HEK293T (cell line): Measurements from ENCODE around the gene OR52I2.

Experiments
- CTCF ChIA-PET: fragments of 350-600 bp; formaldehyde crosslinking; extraction: SDS; loops from one replicate; lab custom pipeline; 2021; ENCODE audit warnings: antibody characterized with exemption, inconsistent platforms; lab: Yijun Ruan, JAX
- POLR2A ChIA-PET: fragments of 350-600 bp; formaldehyde crosslinking; extraction: SDS; loops from one replicate; lab custom pipeline; 2020; ENCODE audit warnings: antibody characterized with exemption, inconsistent platforms; lab: Yijun Ruan, JAX
- DNase-seq: peaks from one replicate; pipeline ENCODE4 v3.0.0; 2012; ENCODE audit warnings: mixed read lengths; ENCODE audit errors: extremely low spot score
- ARNT ChIP-seq: fragments of 450-650 bp; IDR thresholded peaks from 2 replicates; pipeline ENCODE4 v1.6.1; 2017; ENCODE audit warnings: mild to moderate bottlenecking
- BHLHE40 ChIP-seq: fragments of 450-650 bp; IDR thresholded peaks from 2 replicates; pipeline ENCODE4 v1.6.1; 2016; ENCODE audit warnings: mild to moderate bottlenecking, moderate library complexity, borderline replicate concordance
- CTBP1 ChIP-seq: fragments of 450-650 bp; IDR thresholded peaks from 2 replicates; pipeline ENCODE4 v1.6.1; 2016; ENCODE audit warnings: borderline replicate concordance
- ELF4 ChIP-seq: fragments of 450-650 bp; IDR thresholded peaks from 2 replicates; pipeline ENCODE4 v1.6.1; 2017; ENCODE audit warnings: antibody characterized with exemption
- FOXA1 ChIP-seq: fragments of 450-650 bp; IDR thresholded peaks from 2 replicates; pipeline ENCODE4 v1.6.1; 2016; ENCODE audit warnings: mild to moderate bottlenecking
- FOXK2 ChIP-seq: fragments of 450-650 bp; IDR thresholded peaks from 2 replicates; pipeline ENCODE4 v1.6.1; 2016; ENCODE audit warnings: mild to moderate bottlenecking
- FOXM1 ChIP-seq: fragments of 450-650 bp; IDR thresholded peaks from 2 replicates; pipeline ENCODE4 v1.6.1; 2017; ENCODE audit warnings: mild to moderate bottlenecking, borderline replicate concordance
- HDGF ChIP-seq: fragments of 450-650 bp; IDR thresholded peaks from 2 replicates; pipeline ENCODE4 v1.6.1; 2017; ENCODE audit warnings: antibody characterized with exemption, borderline replicate concordance
- L3MBTL2 ChIP-seq: fragments of 450-650 bp; conservative IDR thresholded peaks from 2 replicates; pipeline ENCODE4 v1.6.1; 2016; ENCODE audit warnings: mild to moderate bottlenecking
- LEF1 ChIP-seq: fragments of 450-650 bp; IDR thresholded peaks from 2 replicates; pipeline ENCODE4 v1.6.1; 2017; ENCODE audit warnings: mild to moderate bottlenecking, borderline replicate concordance
- NFRKB ChIP-seq: fragments of 450-650 bp; IDR thresholded peaks from 2 replicates; pipeline ENCODE4 v1.6.1; 2016; ENCODE audit warnings: mild to moderate bottlenecking, moderate library complexity
- SP1 ChIP-seq: fragments of 450-650 bp; IDR thresholded peaks from 2 replicates; pipeline ENCODE4 v1.6.1; 2017
- SUZ12 ChIP-seq: fragments of 450-650 bp; IDR thresholded peaks from 2 replicates; pipeline ENCODE4 v1.6.1; 2016; ENCODE audit warnings: mild to moderate bottlenecking
- TARDBP ChIP-seq: fragments of 450-650 bp; IDR thresholded peaks from 2 replicates; pipeline ENCODE4 v1.6.1; 2016
- ZNF384 ChIP-seq: fragments of 450-650 bp; IDR thresholded peaks from 2 replicates; pipeline ENCODE4 v1.6.1; 2016
- TF ChIP-seq, protein P1 (sequence below): fragments of 450-650 bp; IDR thresholded peaks from 2 replicates; pipeline ENCODE4 v1.6.1; 2016

OR52I2 gene

DNA sequence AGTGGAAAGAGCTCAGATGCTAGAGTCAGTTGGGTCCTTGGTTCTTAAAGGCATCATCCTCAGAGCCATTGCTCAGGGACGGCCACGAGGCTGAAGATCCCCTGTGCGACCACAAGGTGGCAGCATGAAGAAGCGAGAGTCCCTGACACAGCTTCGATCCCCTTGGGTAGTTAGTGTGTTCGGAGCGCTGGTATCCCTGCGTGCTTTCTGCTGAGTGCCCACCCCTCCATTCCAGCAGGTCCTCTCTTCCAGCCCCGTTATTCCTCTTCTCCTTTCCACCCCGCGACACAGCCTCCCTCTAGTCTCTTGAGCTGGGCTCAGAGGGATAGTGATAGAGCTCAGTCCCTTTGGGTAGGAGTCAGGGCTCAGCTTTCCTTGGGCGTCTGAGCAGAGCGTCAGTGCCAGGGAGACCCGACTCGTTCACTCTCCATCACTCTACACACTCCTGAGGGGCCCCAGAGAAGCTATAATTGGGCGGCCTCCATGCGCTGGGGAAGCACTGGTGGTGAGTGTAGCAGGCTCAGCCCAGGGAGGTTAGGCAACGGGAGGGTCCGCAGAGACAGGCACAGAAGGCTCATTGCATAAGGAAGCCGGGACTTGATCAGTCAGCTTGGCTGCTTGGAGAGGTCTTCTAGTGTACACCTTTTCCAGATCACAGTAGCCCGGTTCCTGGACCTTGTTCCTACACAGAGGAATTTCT lies 55.6 kb downstream of the OR52I2 start, which contains the start of gene OR51D1:
Gene OR51D1, plus strand, starts transcription at position 516 of the 700 bp plus-strand sequence. CDS start 2,314 bp downstream, outside the sequence.
- POLR2A ChIA-PET = interaction anchor here (0.5 to 1.8 kb wide), 2 partner anchors 29 to 53 kb away, joined by 3 to 6 read pairs; partner anchors contain the start of gene TRIM68
- CTCF ChIA-PET = interaction anchor here (0.5 to 2.2 kb wide), 13 partner anchors 9 to 1724 kb away, joined by 3 to 15 read pairs (median 4); no protein-coding TSS in a partner anchor
- peak; percentile 80 for DNase-seq
- TF ChIP-seq SP1 = no peak
- TF ChIP-seq FOXA1 = no peak
- no peak for TF ChIP-seq ELF4
- TF ChIP-seq HDGF = no peak

DNA sequence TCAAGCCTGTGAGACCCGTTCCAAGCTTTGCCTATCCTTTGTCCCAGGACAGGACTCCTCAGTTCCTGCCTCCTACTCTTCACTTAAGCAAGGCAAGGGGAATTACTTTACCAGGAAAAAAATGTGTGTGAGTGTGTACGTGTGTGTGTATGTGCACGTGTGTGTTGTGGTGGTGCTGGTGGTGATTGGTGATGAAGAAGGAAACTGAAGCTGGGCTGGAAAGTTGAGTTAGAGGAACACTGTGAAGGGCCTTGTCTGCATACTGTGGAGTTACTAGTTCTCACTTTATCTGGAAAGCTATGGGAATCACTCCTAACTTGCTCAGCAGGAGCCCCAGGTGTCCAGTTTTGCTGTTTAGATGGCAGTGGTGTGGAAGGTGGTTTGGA lies 56.1 kb downstream of the OR52I2 start:
- ChIA-PET CTCF (interaction anchor here (0.6 to 2.2 kb wide), 8 partner anchors 9 to 933 kb away, joined by 3 to 15 read pairs (median 4); no protein-coding TSS in a partner anchor), POLR2A (no interaction called here)
- TF ChIP-seq FOXM1 = no peak
- no peak for TF ChIP-seq LEF1
- no peak for TF ChIP-seq NFRKB
- no peak for TF ChIP-seq ZNF384
- TF ChIP-seq TARDBP = no peak
- TF ChIP-seq L3MBTL2 = no peak
- no peak for TF ChIP-seq ELF4
- TF ChIP-seq, protein P1, sequence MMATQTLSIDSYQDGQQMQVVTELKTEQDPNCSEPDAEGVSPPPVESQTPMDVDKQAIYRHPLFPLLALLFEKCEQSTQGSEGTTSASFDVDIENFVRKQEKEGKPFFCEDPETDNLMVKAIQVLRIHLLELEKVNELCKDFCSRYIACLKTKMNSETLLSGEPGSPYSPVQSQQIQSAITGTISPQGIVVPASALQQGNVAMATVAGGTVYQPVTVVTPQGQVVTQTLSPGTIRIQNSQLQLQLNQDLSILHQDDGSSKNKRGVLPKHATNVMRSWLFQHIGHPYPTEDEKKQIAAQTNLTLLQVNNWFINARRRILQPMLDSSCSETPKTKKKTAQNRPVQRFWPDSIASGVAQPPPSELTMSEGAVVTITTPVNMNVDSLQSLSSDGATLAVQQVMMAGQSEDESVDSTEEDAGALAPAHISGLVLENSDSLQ = no peak
- no peak for TF ChIP-seq HDGF
- TF ChIP-seq CTBP1 = no peak
- TF ChIP-seq FOXA1 = no peak
- TF ChIP-seq SP1 = no peak
- TF ChIP-seq SUZ12 = no peak
- no peak for TF ChIP-seq BHLHE40
- TF ChIP-seq ARNT = no peak
- TF ChIP-seq FOXK2 = no peak
- DNase-seq = no peak

DNA sequence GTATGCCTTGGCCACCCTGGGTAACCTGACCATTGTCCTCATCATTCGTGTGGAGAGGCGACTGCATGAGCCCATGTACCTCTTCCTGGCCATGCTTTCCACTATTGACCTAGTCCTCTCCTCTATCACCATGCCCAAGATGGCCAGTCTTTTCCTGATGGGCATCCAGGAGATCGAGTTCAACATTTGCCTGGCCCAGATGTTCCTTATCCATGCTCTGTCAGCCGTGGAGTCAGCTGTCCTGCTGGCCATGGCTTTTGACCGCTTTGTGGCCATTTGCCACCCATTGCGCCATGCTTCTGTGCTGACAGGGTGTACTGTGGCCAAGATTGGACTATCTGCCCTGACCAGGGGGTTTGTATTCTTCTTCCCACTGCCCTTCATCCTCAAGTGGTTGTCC lies 58.4 kb downstream of the OR52I2 start:
- TF ChIP-seq L3MBTL2 (no peak), TARDBP (no peak), SUZ12 (no peak), LEF1 (no peak), CTBP1 (no peak), SP1 (no peak), NFRKB (no peak), HDGF (no peak), FOXA1 (no peak), ELF4 (no peak), ARNT (no peak), FOXM1 (no peak), BHLHE40 (no peak), ZNF384 (no peak), FOXK2 (no peak)
- TF ChIP-seq, protein P1 = no peak
- POLR2A ChIA-PET = no interaction called here
- no peak for DNase-seq
- CTCF ChIA-PET = no interaction called here

DNA sequence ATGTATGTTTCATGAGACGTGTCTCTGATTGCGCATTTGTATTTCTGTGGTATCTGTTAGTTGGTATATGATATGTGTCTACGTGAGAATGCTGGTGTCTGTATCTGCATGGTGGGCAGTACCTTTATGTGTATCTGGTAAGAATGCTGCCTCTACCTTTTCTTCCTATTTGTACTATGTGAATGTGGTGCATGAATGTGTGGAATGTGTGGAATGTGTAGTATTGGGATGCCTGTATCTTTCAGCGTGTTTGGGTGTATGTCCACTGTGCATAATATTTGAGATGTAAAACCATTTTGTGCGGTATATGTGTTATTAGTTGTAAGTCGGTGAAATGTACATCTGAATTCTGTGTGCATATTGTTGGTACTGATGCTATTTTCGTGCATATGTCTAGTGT lies 60.0 kb downstream of the OR52I2 start:
- TF ChIP-seq, protein P1 = no peak
- TF ChIP-seq SP1 (no peak), CTBP1 (no peak), ELF4 (no peak), HDGF (no peak), ARNT (no peak), FOXM1 (no peak), FOXA1 (no peak), BHLHE40 (no peak), TARDBP (no peak), L3MBTL2 (no peak), SUZ12 (no peak), ZNF384 (no peak)
- no peak for DNase-seq
- ChIA-PET CTCF (no interaction called here), POLR2A (no interaction called here)

DNA sequence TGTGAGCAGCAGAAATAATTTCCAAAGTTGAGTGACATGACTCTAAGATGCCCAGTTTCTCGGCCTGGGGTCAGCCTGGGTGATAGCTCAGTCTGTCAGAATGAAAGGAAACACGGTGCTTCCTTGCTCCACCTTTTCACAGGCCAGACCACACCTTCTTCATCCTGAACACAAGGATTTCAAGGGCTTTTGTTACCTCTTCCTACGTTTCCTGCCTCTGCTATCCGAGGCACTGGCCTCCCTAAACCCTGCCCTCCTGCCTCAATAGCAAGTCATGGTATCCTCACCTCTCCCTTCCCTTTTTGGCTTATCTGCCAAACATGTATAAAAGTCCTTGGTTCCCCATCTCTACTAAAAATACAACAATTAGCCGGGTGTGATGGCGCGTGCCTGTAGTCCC lies 60.5 kb downstream of the OR52I2 start:
- no peak for DNase-seq
- ChIA-PET POLR2A (no interaction called here), CTCF (no interaction called here)
- TF ChIP-seq SUZ12 (no peak), L3MBTL2 (no peak), LEF1 (no peak), ARNT (no peak), BHLHE40 (no peak), SP1 (no peak), ELF4 (no peak), TARDBP (no peak), ZNF384 (no peak), FOXM1 (no peak), CTBP1 (no peak)
